Endothelial cell of umbilical vein (primary cell): ENCODE measurements around the gene SLC9C1. TPM values are rescaled to one million over a fixed set of nuclear protein-coding genes. Genes with fewer than 3 reads are reported as not detected.
A peak's percentile ranks its signal among the peaks of the same experiment; 100 is the strongest.

Experiments
- BruUV-seq: library from RNA; stranded (reverse); fragments of 400-500 nt; replicated peaks from 2 replicates; lab custom pipeline; 2021; lab: Mats Ljungman, UMichigan
- CTCF ChIA-PET: fragments of 300-600, 350-600 bp; sonication (Branson Sonifier 250); formaldehyde crosslinking; loops from one replicate; lab custom pipeline; 2021; ENCODE audit warnings: antibody characterized with exemption, inconsistent platforms; lab: Charles Lee
- POLR2A ChIA-PET: fragments of 300-600, 350-600 bp; sonication (Branson Sonifier 250); formaldehyde crosslinking; loops from one replicate; lab custom pipeline; 2021; ENCODE audit warnings: antibody characterized with exemption, inconsistent platforms; lab: Charles Lee
- DNase-seq: peaks from one replicate; pipeline ENCODE4 v3.0.0-alpha.2; 2011; ENCODE audit warnings: low read depth, low spot score
- FAIRE-seq: peaks from 2 replicates; lab custom pipeline; 2011; peaks lifted over from hg19 to GRCh38; lab: Jason Lieb, UNC
- H2AFZ ChIP-seq: 2 replicates; pipeline ENCODE4 v1.6.0; 2012; ENCODE audit warnings: low read depth, low read length, control low read depth, inconsistent platforms
- H3K27ac ChIP-seq: 2 replicates; pipeline ENCODE4 v1.5.1; 2011; ENCODE audit warnings: low read depth, mild to moderate bottlenecking, control low read depth, low read length, moderate library complexity; ENCODE audit not compliant: insufficient read depth
- H3K27me3 ChIP-seq, 2 experiments: 2 replicates each; pipeline versions ENCODE4 v1.6.0 to v1.6.1; 2011; ENCODE audit warnings: low read length in 2 of 2, mixed read lengths in 1 of 2; ENCODE audit not compliant: control insufficient read depth in 2 of 2, insufficient read depth in 2 of 2
- H3K36me3 ChIP-seq, 2 experiments: 2 replicates in 1 of 2; 3 replicates in 1 of 2; pipeline ENCODE4 v1.5.1; 2011; ENCODE audit warnings: low read length in 2 of 2, mild to moderate bottlenecking in 1 of 2, moderate library complexity in 1 of 2; ENCODE audit not compliant: control insufficient read depth in 2 of 2, insufficient read depth in 2 of 2; ENCODE audit errors: extremely low read depth in 1 of 2
- H3K4me1 ChIP-seq: 3 replicates; pipeline ENCODE4 v1.5.1; 2011; ENCODE audit warnings: mild to moderate bottlenecking, low read length; ENCODE audit not compliant: control insufficient read depth, insufficient read depth; ENCODE audit errors: extremely low read depth
- H3K4me2 ChIP-seq: 2 replicates; pipeline ENCODE4 v1.6.1; 2011; ENCODE audit warnings: low read length, control low read depth, mixed read lengths; ENCODE audit not compliant: insufficient read depth
- H3K4me3 ChIP-seq, 3 experiments: fragments of 200-600 bp in 1 of 3; sonication (generic), shearing (Covaris generic) in 1 of 3; replicated peaks in 1 of 3; 2 replicates each; pipeline ENCODE4 v1.5.1; 2011 to 2016; ENCODE audit warnings: control low read depth in 3 of 3, low read length in 3 of 3, mild to moderate bottlenecking in 2 of 3, inconsistent platforms in 1 of 3, low read depth in 1 of 3, moderate library complexity in 1 of 3; ENCODE audit not compliant: insufficient read depth in 1 of 3
- H3K79me2 ChIP-seq: 2 replicates; pipeline ENCODE4 v1.6.0; 2012; ENCODE audit warnings: low read length, inconsistent platforms; ENCODE audit not compliant: control insufficient read depth, insufficient read depth
- H3K9ac ChIP-seq: replicated peaks from 2 replicates; pipeline ENCODE3; 2011; ENCODE audit warnings: low read length, control low read depth; ENCODE audit not compliant: insufficient read depth; ENCODE audit errors: extremely low read depth
- H3K9me1 ChIP-seq: replicated peaks from 3 replicates; pipeline ENCODE4 v1.6.0; 2011; ENCODE audit warnings: mild to moderate bottlenecking, low read length; ENCODE audit not compliant: control insufficient read depth, insufficient read depth; ENCODE audit errors: extremely low read depth
- H3K9me3 ChIP-seq: replicated peaks from 2 replicates; pipeline ENCODE4 v1.5.1; 2012; ENCODE audit warnings: low read length, inconsistent platforms; ENCODE audit not compliant: control insufficient read depth, insufficient read depth
- H4K20me1 ChIP-seq: replicated peaks from 2 replicates; pipeline ENCODE3; 2011; ENCODE audit warnings: mild to moderate bottlenecking, low read length; ENCODE audit not compliant: control insufficient read depth, insufficient read depth; ENCODE audit errors: extremely low read depth
- FOS ChIP-seq: IDR thresholded peaks from 2 replicates; pipeline ENCODE4 v1.6.1; 2011; ENCODE audit warnings: mild to moderate bottlenecking, low read length, moderate library complexity, borderline replicate concordance; ENCODE audit not compliant: insufficient read depth
- GATA2 ChIP-seq: IDR thresholded peaks from 2 replicates; pipeline ENCODE4 v1.7.0; 2011; ENCODE audit warnings: low read depth, mild to moderate bottlenecking, moderate library complexity, mixed read lengths, low read length; ENCODE audit not compliant: insufficient read length, insufficient read depth
- JUN ChIP-seq: IDR thresholded peaks from 2 replicates; pipeline ENCODE4 v1.6.1; 2011; ENCODE audit warnings: borderline replicate concordance, low read depth; ENCODE audit not compliant: insufficient read length, insufficient read depth
- POLR2AphosphoS5 ChIP-seq: IDR thresholded peaks from 2 replicates; pipeline ENCODE4 v1.6.1; 2012; ENCODE audit warnings: low read depth, mild to moderate bottlenecking, control low read depth, low read length, moderate library complexity; ENCODE audit not compliant: insufficient read depth
- dilution Hi-C: fragments of 300-500 bp; cut with MboI; formaldehyde crosslinking; loops from one replicate; pipeline ENCODE4 v1.15.0; 2019; ENCODE audit warnings: low sequenced_read_pairs; ENCODE audit not compliant: extremely low pct_ligation_motif_present
- intact Hi-C: fragments of 100-400 bp; cut with micrococcal nuclease; formaldehyde crosslinking; loops from one replicate; pipeline ENCODE4 v1.10.0; 2022
- polyA plus RNA-seq, 4 experiments: library from polyadenylated mRNA; depleted of rRNA in 3 of 4; stranded (reverse) in 3 of 4; unstranded in 1 of 4; fragments of >200 nt; gene quantifications; 2 replicates each; pipeline versions ENCODE4 v1.2.1 to v1.2.3, GENCODE V29; 2011 to 2012; ENCODE audit warnings: missing spikeins in 1 of 4
- total RNA-seq: library from RNA; stranded (reverse); gene quantifications from 2 replicates; pipeline ENCODE4 v1.2.3, GENCODE V29; 2021
- TF ChIP-seq, protein P1 (sequence below), 2 donors: IDR thresholded peaks; 1 replicate in 1 of 2; 2 replicates in 1 of 2; pipeline ENCODE4 v1.5.1; 2011; ENCODE audit warnings: low read length in 2 of 2, mild to moderate bottlenecking in 2 of 2, moderate library complexity in 2 of 2, control low read depth in 1 of 2, inconsistent platforms in 1 of 2, low read depth in 1 of 2; ENCODE audit not compliant: insufficient read depth in 1 of 2; ENCODE audit errors: extremely low read depth in 1 of 2

Gene SLC9C1
- total and polyA plus RNA-seq, 2 donors (not counting 3 experiments of a cell fraction or from before 2014, with no cell fraction given), result not detected

DNA sequence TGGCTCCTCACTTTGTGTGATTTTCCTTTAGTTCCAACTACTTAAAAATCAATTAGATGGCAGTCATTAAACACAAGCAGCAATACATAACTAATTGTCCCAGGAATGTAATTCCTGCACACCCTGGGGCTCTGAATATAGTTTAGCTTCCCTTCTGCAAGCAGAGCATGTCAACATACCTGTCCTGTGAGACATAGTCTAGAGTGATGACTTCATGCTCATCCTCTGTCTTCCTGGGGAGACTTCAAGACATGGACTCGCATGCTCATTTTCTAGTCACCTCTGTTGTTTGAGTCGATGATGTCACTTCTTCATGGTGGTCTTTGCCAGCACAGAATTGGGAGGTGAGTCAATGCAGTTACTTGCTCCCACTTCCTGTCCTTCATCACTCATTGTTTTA lies 192.1 kb downstream of the SLC9C1 start:
- Histone ChIP-seq H3K27ac (peak overlapping the region; percentile 38), H3K9me3 (no peaks in the 10 kb centered on the region), H3K79me2 (no peaks in the 10 kb centered on the region), H3K9me1 (no peaks in the 10 kb centered on the region), H3K4me2 (no peak overlapping the region), H2AFZ (no peak overlapping the region), H4K20me1 (no peaks in the 10 kb centered on the region), H3K4me3 (no peak overlapping the region), H3K27me3 (no peaks in the 10 kb centered on the region), H3K36me3 (no peaks in the 10 kb centered on the region), H3K9ac (no peak overlapping the region), H3K4me1 (peaks cover 23% of the 10 kb centered on the region)
- CTCF ChIA-PET, result interaction anchor here (0.9 to 5.1 kb wide), 2 partner anchors 10 to 59 kb away, joined by 3 to 34 read pairs; no protein-coding TSS in a partner anchor
- dilution Hi-C loops, result no loop called here
- intact Hi-C loops, result no loop called here
- DNase-seq (peak; percentile 58), FAIRE-seq (peak; percentile 88)
- BruUV-seq, result no TSS peak
- TF ChIP-seq JUN (peak; percentile 81), GATA2 (no peak), POLR2AphosphoS5 (no peak), FOS (peak; percentile 82)
- TF ChIP-seq, protein P1, sequence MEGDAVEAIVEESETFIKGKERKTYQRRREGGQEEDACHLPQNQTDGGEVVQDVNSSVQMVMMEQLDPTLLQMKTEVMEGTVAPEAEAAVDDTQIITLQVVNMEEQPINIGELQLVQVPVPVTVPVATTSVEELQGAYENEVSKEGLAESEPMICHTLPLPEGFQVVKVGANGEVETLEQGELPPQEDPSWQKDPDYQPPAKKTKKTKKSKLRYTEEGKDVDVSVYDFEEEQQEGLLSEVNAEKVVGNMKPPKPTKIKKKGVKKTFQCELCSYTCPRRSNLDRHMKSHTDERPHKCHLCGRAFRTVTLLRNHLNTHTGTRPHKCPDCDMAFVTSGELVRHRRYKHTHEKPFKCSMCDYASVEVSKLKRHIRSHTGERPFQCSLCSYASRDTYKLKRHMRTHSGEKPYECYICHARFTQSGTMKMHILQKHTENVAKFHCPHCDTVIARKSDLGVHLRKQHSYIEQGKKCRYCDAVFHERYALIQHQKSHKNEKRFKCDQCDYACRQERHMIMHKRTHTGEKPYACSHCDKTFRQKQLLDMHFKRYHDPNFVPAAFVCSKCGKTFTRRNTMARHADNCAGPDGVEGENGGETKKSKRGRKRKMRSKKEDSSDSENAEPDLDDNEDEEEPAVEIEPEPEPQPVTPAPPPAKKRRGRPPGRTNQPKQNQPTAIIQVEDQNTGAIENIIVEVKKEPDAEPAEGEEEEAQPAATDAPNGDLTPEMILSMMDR (IDR thresholded peaks at IDR 0.05; ENCODE audit: extremely low read depth in 1 of 2, insufficient read depth in 1 of 2, low read depth in 1 of 2, low read length in 2 of 2), result no peak
- POLR2A ChIA-PET, result no interaction called here
